ENCODE results near the gene MYO3B.

DNA sequence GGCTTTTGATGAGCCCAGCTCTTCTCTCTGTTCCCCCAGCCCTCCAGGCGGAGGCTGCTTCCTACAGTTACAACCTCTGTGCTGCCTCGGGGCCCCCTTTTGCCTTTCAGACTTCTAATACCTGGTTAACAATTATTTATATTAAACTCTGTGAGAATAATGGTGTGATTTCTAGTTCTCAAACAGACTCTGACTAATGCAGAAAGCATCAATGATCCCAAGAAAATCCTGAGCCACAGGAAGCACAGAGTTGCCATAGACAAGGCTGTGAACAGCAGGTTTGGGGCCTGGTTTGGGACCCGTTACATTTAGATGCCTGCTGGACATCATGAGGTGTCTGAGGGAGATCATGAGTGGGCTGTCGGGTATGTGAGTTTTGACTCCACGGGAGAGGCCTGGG is 37.4 kb upstream of the MYO3B start:
- no peak for TF ChIP-seq EZH2phosphoT487 (IDR thresholded peaks at IDR 0.05; ENCODE audit: insufficient read depth, low read depth)
- TF ChIP-seq EZH2 (IDR thresholded peaks at IDR 0.05; ENCODE audit: insufficient read depth, poor library complexity, severe bottlenecking): no peak

All from GM23248 (cell line).